OCI-LY7 (cell line): Measurements from ENCODE around the gene ADAMTS16. TPM values are rescaled to one million over a fixed set of nuclear protein-coding genes. Genes with fewer than 3 reads are reported as not detected.
"Not testable (repeated sequence)": the region's sequence is repeated elsewhere in the genome, so short reads cannot be mapped to it uniquely, and the experiment has no call there.

Experiments
- BruUV-seq: library from RNA; stranded (reverse); fragments of 400-500 nt; replicated peaks from 2 replicates; lab custom pipeline; 2021; lab: Mats Ljungman, UMichigan
- CTCF ChIA-PET: fragments of 300-600 bp; sonication (Branson Sonifier 250); formaldehyde crosslinking; loops from one replicate; lab custom pipeline; 2022; ENCODE audit warnings: antibody characterized with exemption; ENCODE audit not compliant: unreplicated experiment; lab: Charles Lee
- POLR2A ChIA-PET: fragments of 300-600 bp; sonication (Branson Sonifier 250); formaldehyde crosslinking; loops from one replicate; lab custom pipeline; 2022; ENCODE audit warnings: antibody characterized with exemption; lab: Charles Lee
- DNase-seq: peaks from one replicate; pipeline ENCODE4 v3.0.0-alpha.2; 2015; ENCODE audit warnings: low spot score
- H2AFZ ChIP-seq: fragments of 200-600 bp; sonication (generic), shearing (Covaris generic); 2 replicates; pipeline ENCODE4 v1.6.1; 2014; ENCODE audit warnings: mild to moderate bottlenecking, antibody characterized with exemption, low read length, moderate library complexity
- H3K27ac ChIP-seq: fragments of 200-600 bp; sonication (generic); 2 replicates; pipeline ENCODE4 v1.5.1; 2014; ENCODE audit warnings: mixed run types, low read depth, mild to moderate bottlenecking, moderate library complexity, low read length, inconsistent platforms; ENCODE audit not compliant: poor library complexity, severe bottlenecking
- H3K36me3 ChIP-seq: fragments of 200-600 bp; sonication (generic); 2 replicates; pipeline ENCODE4 v1.6.1; 2014; ENCODE audit warnings: mild to moderate bottlenecking, antibody characterized with exemption, low read length, moderate library complexity, mixed read lengths; ENCODE audit not compliant: insufficient read depth
- H3K4me1 ChIP-seq: fragments of 200-600 bp; sonication (generic); 2 replicates; pipeline ENCODE4 v1.5.1; 2014; ENCODE audit warnings: mild to moderate bottlenecking, low read length; ENCODE audit not compliant: insufficient read depth, poor library complexity, severe bottlenecking
- H3K4me2 ChIP-seq: fragments of 200-600 bp; sonication (generic); 2 replicates; pipeline ENCODE4 v1.6.1; 2014; ENCODE audit warnings: mild to moderate bottlenecking, low read length
- H3K4me3 ChIP-seq: fragments of 200-600 bp; sonication (generic); 2 replicates; pipeline ENCODE4 v1.5.1; 2014; ENCODE audit warnings: mild to moderate bottlenecking, low read depth, low read length; ENCODE audit not compliant: poor library complexity, severe bottlenecking
- H3K79me2 ChIP-seq: fragments of 200-600 bp; sonication (generic); 2 replicates; pipeline ENCODE4 v1.6.1; 2016; ENCODE audit warnings: low read depth, mild to moderate bottlenecking, low read length, moderate library complexity, mixed read lengths; ENCODE audit not compliant: insufficient read depth
- H3K9me2 ChIP-seq: fragments of 200-600 bp; sonication (generic); 2 replicates; pipeline ENCODE4 v1.6.1; 2016; ENCODE audit warnings: mild to moderate bottlenecking, low read length, mixed read lengths; ENCODE audit not compliant: insufficient read depth
- H3K9me3 ChIP-seq: fragments of 200-600 bp; sonication (generic); 2 replicates; pipeline ENCODE4 v1.6.1; 2014; ENCODE audit warnings: mild to moderate bottlenecking, mixed run types, low read length, mixed read lengths
- H4K20me1 ChIP-seq: fragments of 200-600 bp; sonication (generic); 2 replicates; pipeline ENCODE4 v1.6.1; 2014; ENCODE audit warnings: mild to moderate bottlenecking, antibody characterized with exemption, low read length, moderate library complexity, mixed read lengths; ENCODE audit not compliant: insufficient read depth
- EZH2phosphoT487 ChIP-seq: fragments of 200-600 bp; sonication (generic); IDR thresholded peaks from 2 replicates; pipeline ENCODE4 v1.6.1; 2018; ENCODE audit warnings: low read depth, borderline replicate concordance, mild to moderate bottlenecking, mixed run types, antibody characterized with exemption, low read length, moderate library complexity, mixed read lengths
- intact Hi-C: fragments of 100-400 bp; cut with micrococcal nuclease; formaldehyde crosslinking; loops from one replicate; pipeline ENCODE4 v1.10.0; 2022; ENCODE audit not compliant: unreplicated experiment
- total RNA-seq, 2 experiments: library from RNA; depleted of rRNA in 1 of 2; stranded (reverse); fragments of >200 nt in 1 of 2; shearing (Covaris generic) in 1 of 2; gene quantifications; 2 replicates each; pipeline ENCODE4 v1.2.3, GENCODE V29; 2014 to 2022
- TF ChIP-seq, protein P1 (sequence below): fragments of 200-600 bp; sonication (generic); conservative IDR thresholded peaks from 2 replicates; pipeline ENCODE4 v1.5.1; 2014; ENCODE audit warnings: mild to moderate bottlenecking, antibody characterized with exemption, low read length, moderate library complexity, mixed read lengths

ADAMTS16 gene
- total RNA-seq, 2 experiments from 2014 or later = not detected

GRCh38 chr5:5135957-5136676 lies 4.0 kb upstream of the ADAMTS16 start:
- Histone ChIP-seq H3K4me2 (no peak overlapping the region), H2AFZ (no peak overlapping the region), H3K79me2 (no peaks in the 10 kb centered on the region), H3K36me3 (no peaks in the 10 kb centered on the region), H3K9me3 (no peaks in the 10 kb centered on the region), H3K4me3 (no peak overlapping the region), H3K4me1 (no peaks in the 10 kb centered on the region), H3K9me2 (no peaks in the 10 kb centered on the region), H3K27ac (no peak overlapping the region), H4K20me1 (no peaks in the 10 kb centered on the region)
- no peak for DNase-seq
- intact Hi-C loops = no loop called here
- BruUV-seq = no TSS peak
- TF ChIP-seq, protein P1, sequence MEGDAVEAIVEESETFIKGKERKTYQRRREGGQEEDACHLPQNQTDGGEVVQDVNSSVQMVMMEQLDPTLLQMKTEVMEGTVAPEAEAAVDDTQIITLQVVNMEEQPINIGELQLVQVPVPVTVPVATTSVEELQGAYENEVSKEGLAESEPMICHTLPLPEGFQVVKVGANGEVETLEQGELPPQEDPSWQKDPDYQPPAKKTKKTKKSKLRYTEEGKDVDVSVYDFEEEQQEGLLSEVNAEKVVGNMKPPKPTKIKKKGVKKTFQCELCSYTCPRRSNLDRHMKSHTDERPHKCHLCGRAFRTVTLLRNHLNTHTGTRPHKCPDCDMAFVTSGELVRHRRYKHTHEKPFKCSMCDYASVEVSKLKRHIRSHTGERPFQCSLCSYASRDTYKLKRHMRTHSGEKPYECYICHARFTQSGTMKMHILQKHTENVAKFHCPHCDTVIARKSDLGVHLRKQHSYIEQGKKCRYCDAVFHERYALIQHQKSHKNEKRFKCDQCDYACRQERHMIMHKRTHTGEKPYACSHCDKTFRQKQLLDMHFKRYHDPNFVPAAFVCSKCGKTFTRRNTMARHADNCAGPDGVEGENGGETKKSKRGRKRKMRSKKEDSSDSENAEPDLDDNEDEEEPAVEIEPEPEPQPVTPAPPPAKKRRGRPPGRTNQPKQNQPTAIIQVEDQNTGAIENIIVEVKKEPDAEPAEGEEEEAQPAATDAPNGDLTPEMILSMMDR = no peak
- TF ChIP-seq EZH2phosphoT487 = no peak
- CTCF ChIA-PET = no interaction called here
- POLR2A ChIA-PET = no interaction called here

DNA sequence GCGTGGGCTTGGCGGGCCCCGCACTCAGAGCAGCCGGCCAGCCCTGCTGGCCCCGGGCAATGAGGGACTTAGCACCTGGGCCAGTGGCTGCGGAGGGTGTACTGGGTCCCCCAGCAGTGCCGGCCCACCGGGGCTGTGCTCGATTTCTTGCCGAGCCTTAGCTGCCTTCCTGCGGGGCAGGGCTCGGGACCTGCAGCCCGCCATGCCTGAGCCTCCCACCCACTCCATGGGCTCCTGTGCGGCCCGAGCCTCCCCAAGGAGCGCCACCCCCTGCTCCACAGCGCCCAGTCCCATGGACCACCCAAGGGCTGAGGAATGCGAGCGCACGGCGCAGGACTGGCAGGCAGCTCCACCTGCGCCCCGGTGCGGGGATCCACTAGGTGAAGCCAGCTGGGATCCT lies 2.3 kb upstream of the ADAMTS16 start:
- BruUV-seq, H3K4me1 ChIP-seq, intact Hi-C loops, CTCF ChIA-PET, H4K20me1 ChIP-seq, H3K9me3 ChIP-seq, DNase-seq, H2AFZ ChIP-seq, H3K27ac ChIP-seq, H3K9me2 ChIP-seq, H3K4me3 ChIP-seq, H3K4me2 ChIP-seq, H3K79me2 ChIP-seq, H3K36me3 ChIP-seq: not testable (repeated sequence)
- POLR2A ChIA-PET = interaction anchor here (0.6 kb wide), 1 partner anchor 767 kb away, joined by 6 read pairs; no protein-coding TSS in a partner anchor

GRCh38 chr5:5139336-5139776 lies 774 bp upstream of the ADAMTS16 start:
- no peak overlapping the region for H3K4me2 ChIP-seq
- H4K20me1 ChIP-seq = no peaks in the 10 kb centered on the region
- no peak overlapping the region for H2AFZ ChIP-seq
- no peaks in the 10 kb centered on the region for H3K9me2 ChIP-seq
- POLR2A ChIA-PET = no interaction called here
- H3K27ac ChIP-seq = no peak overlapping the region
- H3K4me3 ChIP-seq = no peak overlapping the region
- no peak for DNase-seq
- H3K4me1 ChIP-seq = no peaks in the 10 kb centered on the region
- BruUV-seq = no TSS peak
- no peaks in the 10 kb centered on the region for H3K36me3 ChIP-seq
- CTCF ChIA-PET = no interaction called here
- intact Hi-C loops = no loop called here
- no peaks in the 10 kb centered on the region for H3K79me2 ChIP-seq
- TF ChIP-seq, protein P1 = no peak
- no peak for TF ChIP-seq EZH2phosphoT487
- H3K9me3 ChIP-seq = no peaks in the 10 kb centered on the region
